ENCODE measurements around the gene ATP13A3. TPM values are rescaled to one million over a fixed set of nuclear protein-coding genes. Genes with fewer than 3 reads are reported as not detected.
A peak's percentile ranks its signal among the peaks of the same experiment; 100 is the strongest.
"Not testable (repeated sequence)": the region's sequence is repeated elsewhere in the genome, so short reads cannot be mapped to it uniquely, and the experiment has no call there.

ATP13A3 gene
- total and polyA plus RNA-seq, 11 donors: 26.6 to 237 (median 105) TPM

DNA sequence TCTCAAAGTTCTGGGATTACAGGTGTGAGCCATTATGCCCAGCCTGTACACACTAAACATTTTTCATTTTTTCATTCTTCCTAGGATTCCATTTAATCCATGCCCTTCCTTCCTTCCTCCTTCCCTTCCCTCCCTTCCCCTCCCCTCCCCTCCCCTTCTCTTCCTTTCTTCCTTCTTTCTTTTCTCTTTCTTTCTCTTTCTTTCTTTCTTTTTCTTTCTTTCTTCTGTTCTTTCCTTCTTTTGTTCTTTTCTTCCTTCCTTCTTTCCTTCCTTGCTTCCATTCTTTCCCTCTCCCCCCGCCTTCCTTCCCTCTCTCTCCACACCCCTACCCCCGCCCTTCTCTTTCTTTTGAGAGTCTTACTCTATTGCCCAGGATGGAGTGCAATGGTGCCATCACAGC lies 40.9 kb upstream of the ATP13A3 start:
- Histone ChIP-seq H3K27me3 (no peaks in the 10 kb centered on the region), H3K4me3 (no peak overlapping the region), H3K36me3 (no peaks in the 10 kb centered on the region), H3K9me3 (no peaks in the 10 kb centered on the region), H3K27ac (peak overlapping the region in 2 of 12 donors; percentile 3 to 64), H3K4me1 (peaks cover 0 to 12% (median 0%) of the 10 kb centered on the region in 12 donors)
- WGBS, 4 donors: 98 to 100% (median 99%) methylated on average over 2 of the region's 2 CpGs
- DNase-seq: no peak
- no peak for TF ChIP-seq POLR2A (IDR thresholded peaks at IDR 0.05)
- TF ChIP-seq, protein P1, sequence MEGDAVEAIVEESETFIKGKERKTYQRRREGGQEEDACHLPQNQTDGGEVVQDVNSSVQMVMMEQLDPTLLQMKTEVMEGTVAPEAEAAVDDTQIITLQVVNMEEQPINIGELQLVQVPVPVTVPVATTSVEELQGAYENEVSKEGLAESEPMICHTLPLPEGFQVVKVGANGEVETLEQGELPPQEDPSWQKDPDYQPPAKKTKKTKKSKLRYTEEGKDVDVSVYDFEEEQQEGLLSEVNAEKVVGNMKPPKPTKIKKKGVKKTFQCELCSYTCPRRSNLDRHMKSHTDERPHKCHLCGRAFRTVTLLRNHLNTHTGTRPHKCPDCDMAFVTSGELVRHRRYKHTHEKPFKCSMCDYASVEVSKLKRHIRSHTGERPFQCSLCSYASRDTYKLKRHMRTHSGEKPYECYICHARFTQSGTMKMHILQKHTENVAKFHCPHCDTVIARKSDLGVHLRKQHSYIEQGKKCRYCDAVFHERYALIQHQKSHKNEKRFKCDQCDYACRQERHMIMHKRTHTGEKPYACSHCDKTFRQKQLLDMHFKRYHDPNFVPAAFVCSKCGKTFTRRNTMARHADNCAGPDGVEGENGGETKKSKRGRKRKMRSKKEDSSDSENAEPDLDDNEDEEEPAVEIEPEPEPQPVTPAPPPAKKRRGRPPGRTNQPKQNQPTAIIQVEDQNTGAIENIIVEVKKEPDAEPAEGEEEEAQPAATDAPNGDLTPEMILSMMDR (IDR thresholded peaks at IDR 0.05): no peak
- intact Hi-C loops (cut with DNase I): loop anchor here in 1 of 10 donors (5.0 kb wide), 1 partner anchor 45 kb away; no protein-coding TSS in a partner anchor
- no peak for ATAC-seq

DNA sequence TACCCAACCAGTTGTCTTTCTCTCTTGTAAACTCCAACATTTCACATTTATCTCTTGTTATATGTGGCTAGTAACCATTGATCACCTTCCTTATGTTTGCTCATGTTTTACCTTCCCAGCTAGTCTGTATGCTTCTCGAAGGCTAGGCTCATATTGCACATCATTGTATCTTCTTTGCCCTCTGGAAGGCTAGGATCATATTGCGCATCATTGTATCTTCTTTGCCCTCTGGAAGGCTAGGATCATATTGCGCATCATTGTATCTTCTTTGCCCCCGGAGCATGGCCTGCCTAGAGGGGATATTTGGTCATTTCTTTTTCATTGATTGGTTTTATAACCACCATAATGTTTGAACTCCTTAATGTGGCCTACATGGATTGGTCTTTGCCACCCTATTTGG lies 39.4 kb upstream of the ATP13A3 start:
- Histone ChIP-seq H3K4me1 (peaks cover 0 to 27% (median 5%) of the 10 kb centered on the region in 12 donors), H3K4me3 (no peak overlapping the region), H3K36me3 (no peaks in the 10 kb centered on the region), H3K9me3 (no peaks in the 10 kb centered on the region), H3K27me3 (no peaks in the 10 kb centered on the region), H3K27ac (peak overlapping the region in 1 of 12 donors; percentile 76)
- WGBS, 4 donors: 91 to 99% (median 94%) methylated on average over 4 of the region's 4 CpGs
- intact Hi-C loops (cut with DNase I): loop anchor here in 1 of 10 donors (5.0 kb wide), 1 partner anchor 46 kb away; no protein-coding TSS in a partner anchor
- TF ChIP-seq, protein P1 (IDR thresholded peaks at IDR 0.05): no peak
- TF ChIP-seq POLR2A (IDR thresholded peaks at IDR 0.05): no peak
- DNase-seq (no peak), ATAC-seq (no peak)

DNA sequence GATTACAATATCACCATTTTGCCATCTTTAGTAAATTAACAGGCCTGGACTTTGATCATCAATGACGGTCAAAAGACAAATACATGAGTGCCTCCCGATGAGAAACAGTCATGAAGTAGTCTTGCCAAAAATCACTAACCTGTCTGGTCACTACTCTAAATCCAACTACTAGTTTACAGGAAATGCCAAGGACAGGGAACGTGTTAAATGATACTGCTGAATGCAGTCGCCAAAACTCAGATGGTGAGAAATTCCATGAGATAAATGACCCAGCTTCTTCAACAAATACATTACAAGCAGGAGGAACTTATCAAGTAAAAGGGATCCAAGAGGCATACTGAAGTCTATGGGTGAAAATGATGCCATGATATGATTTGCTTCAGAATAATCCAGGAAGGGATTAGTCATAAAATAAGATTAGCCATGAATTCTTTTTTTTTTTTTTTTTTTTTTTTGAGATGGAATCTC lies 35.8 kb upstream of the ATP13A3 start:
- peak in 3 of 4 donors; percentile 26 to 59 (median 32) for ATAC-seq
- no peak overlapping the region for H3K4me3 ChIP-seq
- intact Hi-C loops (cut with DNase I): no loop called here
- H3K27ac ChIP-seq: peak overlapping the region in 2 of 12 donors; percentile 45 to 46
- peaks cover 0 to 34% (median 5%) of the 10 kb centered on the region in 12 donors for H3K4me1 ChIP-seq
- H3K27me3 ChIP-seq: no peaks in the 10 kb centered on the region
- no peak for DNase-seq
- no peaks in the 10 kb centered on the region for H3K36me3 ChIP-seq
- TF ChIP-seq, protein P1 (IDR thresholded peaks at IDR 0.05): no peak
- TF ChIP-seq POLR2A (IDR thresholded peaks at IDR 0.05): no peak
- no peaks in the 10 kb centered on the region for H3K9me3 ChIP-seq
- WGBS, 4 donors: 23 to 28% (median 26%) methylated on average over 4 of the region's 4 CpGs

DNA sequence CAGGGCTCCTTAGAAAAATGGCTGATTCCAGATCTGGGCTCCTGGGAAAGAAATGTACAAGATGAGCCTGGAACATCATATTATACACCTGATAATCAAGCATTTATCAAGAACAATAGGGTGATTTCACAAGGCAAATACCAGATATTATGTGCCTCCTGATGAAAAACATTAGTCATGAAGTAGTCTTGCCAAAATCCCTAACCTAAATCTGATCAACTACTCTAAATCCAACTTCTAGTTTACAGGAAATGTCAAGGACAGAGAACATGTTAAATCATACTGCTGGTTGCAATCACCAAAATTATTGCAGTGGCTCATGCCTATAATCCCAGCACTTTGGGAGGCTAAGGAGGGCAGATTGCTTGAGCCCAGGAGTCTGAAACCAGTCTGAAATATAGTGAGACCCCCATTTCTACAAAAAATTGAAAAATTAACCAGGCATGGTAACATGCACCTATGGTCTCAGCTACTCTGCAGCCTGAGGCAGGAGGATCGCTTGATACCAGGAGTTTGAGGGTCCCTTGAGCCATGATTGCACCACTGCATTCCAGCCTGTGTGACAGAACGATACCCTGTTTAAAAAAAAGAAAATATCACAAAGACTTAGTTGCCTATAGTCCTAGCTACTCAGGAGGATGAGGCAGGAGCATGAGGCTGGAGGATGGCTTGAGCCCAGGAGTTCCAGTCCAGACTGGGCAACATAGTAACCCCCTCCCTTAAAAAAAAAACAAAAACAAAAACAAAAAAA lies 34.9 kb upstream of the ATP13A3 start:
- intact Hi-C loops (cut with DNase I): no loop called here
- 76 to 88% (median 79%) methylated on average over 2 of the region's 2 CpGs for WGBS, 4 donors
- H3K4me1 ChIP-seq: peaks cover 0 to 34% (median 5%) of the 10 kb centered on the region in 12 donors
- TF ChIP-seq POLR2A (IDR thresholded peaks at IDR 0.05): no peak
- TF ChIP-seq, protein P1 (IDR thresholded peaks at IDR 0.05): no peak
- no peaks in the 10 kb centered on the region for H3K27me3 ChIP-seq
- peak overlapping the region in 1 of 12 donors; percentile 45 for H3K27ac ChIP-seq
- DNase-seq (no peak), ATAC-seq (peak in 3 of 4 donors; percentile 16 to 50 (median 24))
- H3K36me3 ChIP-seq: no peaks in the 10 kb centered on the region
- H3K9me3 ChIP-seq: no peaks in the 10 kb centered on the region
- no peak overlapping the region for H3K4me3 ChIP-seq

DNA sequence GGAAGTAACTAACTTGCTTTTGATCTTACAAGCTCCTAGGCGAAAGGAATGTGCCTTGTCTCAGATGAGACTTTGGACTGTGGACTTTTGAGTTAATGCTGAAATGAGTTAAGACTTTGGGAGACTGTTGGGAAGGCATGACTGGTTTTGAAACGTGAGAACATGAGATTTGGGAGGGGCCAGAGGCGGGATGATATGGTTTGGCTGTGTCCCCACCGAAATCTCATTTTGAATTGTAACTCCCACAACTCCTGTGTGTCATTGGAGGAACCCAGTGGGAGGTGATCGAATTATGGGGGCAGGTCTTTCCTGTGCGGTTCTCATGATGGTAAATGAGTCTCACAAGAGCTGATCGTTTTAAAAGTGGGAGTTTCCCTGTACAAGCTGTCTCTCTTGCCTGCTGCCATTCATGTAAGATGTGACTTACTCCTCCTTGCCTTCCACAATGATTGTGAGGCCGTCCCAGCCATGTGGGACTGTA lies 33.9 kb upstream of the ATP13A3 start:
- H3K27ac ChIP-seq; DNase-seq; intact Hi-C loops (cut with DNase I); H3K9me3 ChIP-seq; H3K36me3 ChIP-seq; H3K27me3 ChIP-seq; ATAC-seq; H3K4me3 ChIP-seq: not testable (repeated sequence)
- H3K4me1 ChIP-seq: peaks cover 0 to 26% (median 5%) of the 10 kb centered on the region in 12 donors
- WGBS, 4 donors: 72 to 80% (median 77%) methylated on average over 8 of the region's 8 CpGs

Measured in heart left ventricle (tissue), 16 donors.